Lower leg skin (tissue), 3 donors: Measurements from ENCODE around the gene SLBP.

Experiments used
- CTCF ChIP-seq, 3 donors: fragments of 450-650 bp; IDR thresholded peaks; one replicate each; pipeline ENCODE4 v1.5.1; 2016; ENCODE audit warnings: antibody characterized with exemption in 3 of 3, mild to moderate bottlenecking in 3 of 3, moderate library complexity in 2 of 3
- POLR2A ChIP-seq, 2 donors: fragments of 450-650 bp; IDR thresholded peaks; one replicate each; pipeline ENCODE4 v1.6.1; 2016 to 2017; ENCODE audit warnings: antibody characterized with exemption in 2 of 2, mild to moderate bottlenecking in 1 of 2, moderate library complexity in 1 of 2

GRCh38 chr4:1647432-1647831 is 64.7 kb downstream of the SLBP start:
- TF ChIP-seq POLR2A (IDR thresholded peaks at IDR 0.05) (no peak), CTCF (IDR thresholded peaks at IDR 0.05) (no peak)
